Measurements from ENCODE around the gene BIN1. TPM values are rescaled to one million over a fixed set of nuclear protein-coding genes. Genes with fewer than 3 reads are reported as not detected.

The BIN1 gene
- total RNA-seq, 1 donor from 2014 or later = 33.4 TPM

GRCh38 chr2:127043367-127044164, 63.4 kb downstream of the BIN1 start:
- no peaks in the 10 kb centered on the region for H3K4me1 ChIP-seq
- intact Hi-C loops (cut with DNase I) = no loop called here
- H3K36me3 ChIP-seq = no peaks in the 10 kb centered on the region
- H3K27ac ChIP-seq = no peak overlapping the region
- no peaks in the 10 kb centered on the region for H3K27me3 ChIP-seq
- DNase-seq (no peak), ATAC-seq (no peak)
- H3K4me3 ChIP-seq = no peak overlapping the region
- H3K9me3 ChIP-seq = no peaks in the 10 kb centered on the region
- TF ChIP-seq CTCF (IDR thresholded peaks at IDR 0.05) = no peak

GRCh38 chr2:127041259-127041970, 65.5 kb downstream of the BIN1 start:
- Histone ChIP-seq H3K27ac (no peak overlapping the region), H3K4me3 (no peak overlapping the region), H3K9me3 (no peaks in the 10 kb centered on the region), H3K27me3 (no peaks in the 10 kb centered on the region), H3K36me3 (no peaks in the 10 kb centered on the region), H3K4me1 (no peaks in the 10 kb centered on the region)
- intact Hi-C loops (cut with DNase I) = no loop called here
- ATAC-seq (no peak), DNase-seq (no peak)
- TF ChIP-seq CTCF (IDR thresholded peaks at IDR 0.05) = no peak

GRCh38 chr2:127040169-127040568, 66.8 kb downstream of the BIN1 start:
- intact Hi-C loops (cut with DNase I) = no loop called here
- no peak for ATAC-seq
- no peak for DNase-seq
- H3K36me3 ChIP-seq = no peaks in the 10 kb centered on the region
- no peaks in the 10 kb centered on the region for H3K4me1 ChIP-seq
- no peak overlapping the region for H3K4me3 ChIP-seq
- H3K27me3 ChIP-seq = no peaks in the 10 kb centered on the region
- no peaks in the 10 kb centered on the region for H3K9me3 ChIP-seq
- no peak overlapping the region for H3K27ac ChIP-seq
- TF ChIP-seq CTCF (IDR thresholded peaks at IDR 0.05) = no peak

- no peaks in the 10 kb centered on the region for H3K36me3 ChIP-seq
- H3K4me1 ChIP-seq = no peaks in the 10 kb centered on the region
- no peaks in the 10 kb centered on the region for H3K9me3 ChIP-seq
- no peak overlapping the region for H3K4me3 ChIP-seq
- peak; percentile 10 for ATAC-seq
- TF ChIP-seq CTCF (IDR thresholded peaks at IDR 0.05) = no peak
- H3K27ac ChIP-seq = no peak overlapping the region
- intact Hi-C loops (cut with DNase I) = no loop called here
- no peaks in the 10 kb centered on the region for H3K27me3 ChIP-seq
- DNase-seq = no peak
Measured at GRCh38 chr2:127039387-127040031, 67.4 kb downstream of the BIN1 start.

- H3K27me3 ChIP-seq = no peaks in the 10 kb centered on the region
- H3K36me3 ChIP-seq = no peaks in the 10 kb centered on the region
- H3K9me3 ChIP-seq = no peaks in the 10 kb centered on the region
- no peak for DNase-seq
- intact Hi-C loops (cut with DNase I) = no loop called here
- H3K4me1 ChIP-seq = no peaks in the 10 kb centered on the region
- TF ChIP-seq CTCF (IDR thresholded peaks at IDR 0.05) = no peak
- no peak overlapping the region for H3K4me3 ChIP-seq
- no peak overlapping the region for H3K27ac ChIP-seq
- no peak for ATAC-seq
Measured at GRCh38 chr2:127037476-127037875, 69.5 kb downstream of the BIN1 start.
